Neural cell (in vitro differentiated cells): Measurements from ENCODE around the gene SEL1L3. TPM values are rescaled to one million over a fixed set of nuclear protein-coding genes. Genes with fewer than 3 reads are reported as not detected.

ENCODE experiments used
- H2AFZ ChIP-seq: fragments of 200-600, 300-800 bp; sonication (generic), shearing (Covaris generic); 2 replicates; pipeline ENCODE4 v1.6.0; 2014; ENCODE audit warnings: low read depth, mild to moderate bottlenecking, antibody characterized with exemption, low read length, moderate library complexity
- H3F3A ChIP-seq: fragments of 200-600 bp; shearing (Covaris generic); 2 replicates; pipeline ENCODE4 v1.6.1; 2016; ENCODE audit warnings: mild to moderate bottlenecking, moderate library complexity, mixed read lengths, antibody characterized with exemption, low read length; ENCODE audit not compliant: insufficient read depth, poor library complexity, severe bottlenecking
- H3K27ac ChIP-seq: fragments of 200-600, 300-800 bp; sonication (generic), shearing (Covaris generic); 2 replicates; pipeline ENCODE4 v1.5.1; 2014; ENCODE audit warnings: mild to moderate bottlenecking, low read length, moderate library complexity
- H3K27me3 ChIP-seq: fragments of 300-800, 200-600 bp; sonication (generic), shearing (Covaris generic); 2 replicates; pipeline ENCODE4 v1.6.0; 2014; ENCODE audit warnings: mild to moderate bottlenecking, low read depth, low read length, moderate library complexity; ENCODE audit not compliant: insufficient read depth
- H3K36me3 ChIP-seq: fragments of 300-800, 200-600 bp; sonication (generic), shearing (Covaris generic); 2 replicates; pipeline ENCODE4 v1.5.1; 2014; ENCODE audit warnings: mild to moderate bottlenecking, antibody characterized with exemption, low read length, moderate library complexity; ENCODE audit not compliant: insufficient read depth
- H3K4me2 ChIP-seq: fragments of 300-800, 200-600 bp; sonication (generic), shearing (Covaris generic); 2 replicates; pipeline ENCODE4 v1.6.0; 2014; ENCODE audit warnings: mild to moderate bottlenecking, low read length
- H3K4me3 ChIP-seq: fragments of 300-800, 200-600 bp; sonication (generic), shearing (Covaris generic); 2 replicates; pipeline ENCODE4 v1.5.1; 2014; ENCODE audit warnings: mild to moderate bottlenecking, low read length, moderate library complexity
- H3K79me2 ChIP-seq: fragments of 200-600 bp; shearing (Covaris generic); replicated peaks from 2 replicates; pipeline ENCODE4 v1.6.0; 2014; ENCODE audit warnings: mild to moderate bottlenecking, low read length, moderate library complexity; ENCODE audit not compliant: insufficient read depth
- H3K9ac ChIP-seq: fragments of 300-800, 200-600 bp; sonication (generic), shearing (Covaris generic); 2 replicates; pipeline ENCODE4 v1.6.1; 2016; ENCODE audit warnings: mild to moderate bottlenecking, low read length, mixed read lengths
- H3K9me2 ChIP-seq: fragments of 200-600 bp; shearing (Covaris generic); 2 replicates; pipeline ENCODE4 v1.6.1; 2016; ENCODE audit warnings: mild to moderate bottlenecking, low read length, mixed read lengths; ENCODE audit not compliant: insufficient read depth
- H3K9me3 ChIP-seq: fragments of 200-600, 300-800 bp; sonication (generic), shearing (Covaris generic); 2 replicates; pipeline ENCODE4 v1.6.1; 2016; ENCODE audit warnings: mild to moderate bottlenecking, mixed run types, low read length, moderate library complexity, mixed read lengths
- H4K20me1 ChIP-seq: fragments of 200-600 bp; shearing (Covaris generic); 2 replicates; pipeline ENCODE4 v1.6.1; 2016; ENCODE audit warnings: mild to moderate bottlenecking, mixed run types; ENCODE audit not compliant: insufficient read depth
- EP300 ChIP-seq: fragments of 450-650 bp; conservative IDR thresholded peaks from 2 replicates; pipeline ENCODE4 v1.6.1; 2014; ENCODE audit warnings: antibody characterized with exemption, mild to moderate bottlenecking, moderate library complexity; ENCODE audit not compliant: poor library complexity, severe bottlenecking
- EZH2 ChIP-seq: fragments of 200-600, 300-800 bp; shearing (Covaris generic), sonication (generic); IDR thresholded peaks from 2 replicates; pipeline ENCODE4 v1.6.1; 2014; ENCODE audit warnings: antibody characterized with exemption, low read length, borderline replicate concordance, mild to moderate bottlenecking; ENCODE audit not compliant: insufficient read depth, poor library complexity, severe bottlenecking
- MXI1 ChIP-seq: fragments of 450-650 bp; conservative IDR thresholded peaks from 2 replicates; pipeline ENCODE4 v1.6.1; 2014; ENCODE audit warnings: antibody characterized with exemption, mild to moderate bottlenecking; ENCODE audit not compliant: poor library complexity, severe bottlenecking
- POLR2AphosphoS5 ChIP-seq: IDR thresholded peaks from 2 replicates; pipeline ENCODE4 v1.6.1; 2012
- RAD21 ChIP-seq: fragments of 450-650 bp; conservative IDR thresholded peaks from 2 replicates; pipeline ENCODE4 v1.6.1; 2014; ENCODE audit warnings: antibody characterized with exemption, mild to moderate bottlenecking, moderate library complexity
- SMC3 ChIP-seq: fragments of 450-650 bp; conservative IDR thresholded peaks from 2 replicates; pipeline ENCODE4 v1.6.1; 2014; ENCODE audit warnings: antibody characterized with exemption, mild to moderate bottlenecking, moderate library complexity; ENCODE audit not compliant: poor library complexity
- TAF1 ChIP-seq: IDR thresholded peaks from 2 replicates; pipeline ENCODE4 v1.6.1; 2012; ENCODE audit warnings: low read depth
- polyA plus RNA-seq: library from polyadenylated mRNA; depleted of rRNA; stranded (reverse); fragments of >200 nt; gene quantifications from 2 replicates; pipeline ENCODE4 v1.2.3, GENCODE V29; 2014
- TF ChIP-seq, protein P1 (sequence below): IDR thresholded peaks from 2 replicates; pipeline ENCODE4 v1.6.1; 2012; ENCODE audit warnings: borderline replicate concordance
- TF ChIP-seq, protein P2 (sequence below): fragments of 450-650 bp; IDR thresholded peaks from 2 replicates; pipeline ENCODE4 v1.5.1; 2014; ENCODE audit warnings: antibody characterized with exemption, mild to moderate bottlenecking, moderate library complexity; ENCODE audit not compliant: poor library complexity, severe bottlenecking

SEL1L3 gene
- polyA plus RNA-seq, 1 donor from 2014 or later = 2.0 TPM

GRCh38 chr4:25814301-25815136, 48.3 kb downstream of the SEL1L3 start:
- Histone ChIP-seq H3K9me3 (no peaks in the 10 kb centered on the region), H3K9me2 (no peaks in the 10 kb centered on the region), H3K4me2 (no peak overlapping the region), H3F3A (no peaks in the 10 kb centered on the region), H3K9ac (no peak overlapping the region), H3K27me3 (no peaks in the 10 kb centered on the region), H3K4me3 (no peak overlapping the region), H3K36me3 (no peaks in the 10 kb centered on the region), H3K79me2 (no peaks in the 10 kb centered on the region), H4K20me1 (no peaks in the 10 kb centered on the region), H2AFZ (no peak overlapping the region), H3K27ac (no peak overlapping the region)
- TF ChIP-seq TAF1 (no peak), SMC3 (no peak), POLR2AphosphoS5 (no peak), RAD21 (no peak), EZH2 (no peak), EP300 (no peak), MXI1 (no peak)
- TF ChIP-seq, protein P1, sequence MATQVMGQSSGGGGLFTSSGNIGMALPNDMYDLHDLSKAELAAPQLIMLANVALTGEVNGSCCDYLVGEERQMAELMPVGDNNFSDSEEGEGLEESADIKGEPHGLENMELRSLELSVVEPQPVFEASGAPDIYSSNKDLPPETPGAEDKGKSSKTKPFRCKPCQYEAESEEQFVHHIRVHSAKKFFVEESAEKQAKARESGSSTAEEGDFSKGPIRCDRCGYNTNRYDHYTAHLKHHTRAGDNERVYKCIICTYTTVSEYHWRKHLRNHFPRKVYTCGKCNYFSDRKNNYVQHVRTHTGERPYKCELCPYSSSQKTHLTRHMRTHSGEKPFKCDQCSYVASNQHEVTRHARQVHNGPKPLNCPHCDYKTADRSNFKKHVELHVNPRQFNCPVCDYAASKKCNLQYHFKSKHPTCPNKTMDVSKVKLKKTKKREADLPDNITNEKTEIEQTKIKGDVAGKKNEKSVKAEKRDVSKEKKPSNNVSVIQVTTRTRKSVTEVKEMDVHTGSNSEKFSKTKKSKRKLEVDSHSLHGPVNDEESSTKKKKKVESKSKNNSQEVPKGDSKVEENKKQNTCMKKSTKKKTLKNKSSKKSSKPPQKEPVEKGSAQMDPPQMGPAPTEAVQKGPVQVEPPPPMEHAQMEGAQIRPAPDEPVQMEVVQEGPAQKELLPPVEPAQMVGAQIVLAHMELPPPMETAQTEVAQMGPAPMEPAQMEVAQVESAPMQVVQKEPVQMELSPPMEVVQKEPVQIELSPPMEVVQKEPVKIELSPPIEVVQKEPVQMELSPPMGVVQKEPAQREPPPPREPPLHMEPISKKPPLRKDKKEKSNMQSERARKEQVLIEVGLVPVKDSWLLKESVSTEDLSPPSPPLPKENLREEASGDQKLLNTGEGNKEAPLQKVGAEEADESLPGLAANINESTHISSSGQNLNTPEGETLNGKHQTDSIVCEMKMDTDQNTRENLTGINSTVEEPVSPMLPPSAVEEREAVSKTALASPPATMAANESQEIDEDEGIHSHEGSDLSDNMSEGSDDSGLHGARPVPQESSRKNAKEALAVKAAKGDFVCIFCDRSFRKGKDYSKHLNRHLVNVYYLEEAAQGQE = no peak
- TF ChIP-seq, protein P2, sequence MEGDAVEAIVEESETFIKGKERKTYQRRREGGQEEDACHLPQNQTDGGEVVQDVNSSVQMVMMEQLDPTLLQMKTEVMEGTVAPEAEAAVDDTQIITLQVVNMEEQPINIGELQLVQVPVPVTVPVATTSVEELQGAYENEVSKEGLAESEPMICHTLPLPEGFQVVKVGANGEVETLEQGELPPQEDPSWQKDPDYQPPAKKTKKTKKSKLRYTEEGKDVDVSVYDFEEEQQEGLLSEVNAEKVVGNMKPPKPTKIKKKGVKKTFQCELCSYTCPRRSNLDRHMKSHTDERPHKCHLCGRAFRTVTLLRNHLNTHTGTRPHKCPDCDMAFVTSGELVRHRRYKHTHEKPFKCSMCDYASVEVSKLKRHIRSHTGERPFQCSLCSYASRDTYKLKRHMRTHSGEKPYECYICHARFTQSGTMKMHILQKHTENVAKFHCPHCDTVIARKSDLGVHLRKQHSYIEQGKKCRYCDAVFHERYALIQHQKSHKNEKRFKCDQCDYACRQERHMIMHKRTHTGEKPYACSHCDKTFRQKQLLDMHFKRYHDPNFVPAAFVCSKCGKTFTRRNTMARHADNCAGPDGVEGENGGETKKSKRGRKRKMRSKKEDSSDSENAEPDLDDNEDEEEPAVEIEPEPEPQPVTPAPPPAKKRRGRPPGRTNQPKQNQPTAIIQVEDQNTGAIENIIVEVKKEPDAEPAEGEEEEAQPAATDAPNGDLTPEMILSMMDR = no peak

DNA sequence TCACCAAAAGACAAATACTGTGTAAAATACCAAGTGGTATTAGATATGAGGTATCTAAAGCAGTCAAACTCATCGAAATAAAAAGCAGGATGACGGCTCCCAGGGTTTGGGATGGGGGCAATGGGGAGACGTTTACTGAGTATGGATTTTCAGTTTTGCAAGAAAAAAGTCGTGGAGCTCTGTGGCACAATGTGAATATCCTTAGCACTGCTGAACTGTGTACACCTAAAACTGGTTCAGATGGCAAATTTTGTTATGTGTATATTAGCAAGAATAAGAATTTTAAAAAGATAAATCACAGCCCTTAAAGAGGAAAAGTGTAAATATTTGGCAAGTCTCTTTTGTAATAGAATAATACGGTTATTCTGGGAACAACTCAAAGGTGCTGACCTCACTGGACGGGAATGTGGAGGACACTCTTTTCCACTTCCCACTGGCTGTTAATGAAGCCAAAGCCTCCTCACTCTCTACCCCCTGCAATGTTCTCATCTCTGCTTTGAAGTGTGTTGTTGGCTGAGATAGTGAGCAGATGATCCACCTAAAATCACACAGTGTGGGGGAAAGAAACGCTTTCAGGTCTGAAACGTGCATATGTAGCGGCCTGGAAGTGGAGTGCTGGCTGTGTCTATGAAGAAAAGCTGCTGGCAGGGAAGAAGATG, 49.2 kb downstream of the SEL1L3 start:
- Histone ChIP-seq H3K79me2 (no peaks in the 10 kb centered on the region), H3K27me3 (no peaks in the 10 kb centered on the region), H3K27ac (no peak overlapping the region), H2AFZ (no peak overlapping the region), H3F3A (no peaks in the 10 kb centered on the region), H3K4me3 (no peak overlapping the region), H3K9ac (no peak overlapping the region), H3K4me2 (no peak overlapping the region), H3K36me3 (no peaks in the 10 kb centered on the region), H4K20me1 (no peaks in the 10 kb centered on the region), H3K9me2 (no peaks in the 10 kb centered on the region), H3K9me3 (no peaks in the 10 kb centered on the region)
- TF ChIP-seq, protein P1 = no peak
- TF ChIP-seq POLR2AphosphoS5 (no peak), EP300 (no peak)
